ENCODE measurements around the gene ZBTB20. TPM values are rescaled to one million over a fixed set of nuclear protein-coding genes. Genes with fewer than 3 reads are reported as not detected.

The ZBTB20 gene
- total RNA-seq, 6 donors from 2014 or later = 40.0 to 150 (median 65.8) TPM

DNA sequence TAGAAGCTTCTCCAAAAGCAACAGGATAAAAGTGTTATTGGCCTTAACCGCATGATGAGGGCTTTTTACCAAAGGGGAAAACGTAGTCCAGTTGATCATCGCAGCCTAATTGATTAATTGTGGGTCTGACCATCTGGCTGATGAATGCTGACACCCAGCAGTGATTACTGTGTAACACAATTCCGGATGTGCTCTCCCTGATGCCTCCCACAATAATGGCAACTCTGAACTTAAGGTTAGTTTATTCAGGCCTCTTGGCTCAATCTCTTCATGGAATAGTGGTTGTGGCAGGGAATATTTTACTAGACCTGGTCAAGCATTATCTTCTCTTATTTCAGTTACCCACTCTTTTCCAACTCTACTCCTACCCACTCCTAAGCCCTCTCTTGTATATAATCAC lies 520.3 kb downstream of the ZBTB20 start:
- no peak overlapping the region for H3K4me3 ChIP-seq
- WGBS, 2 donors = 84 to 90% methylated on average over 4 of the region's 4 CpGs
- ATAC-seq (ENCODE audit: low FRiP score in 2 of 2) (no peak), DNase-seq (no peak)
- H3K4me1 ChIP-seq = peaks cover 14 to 25% (median 19%) of the 10 kb centered on the region in 4 donors
- H3K27me3 ChIP-seq = no peaks in the 10 kb centered on the region
- TF ChIP-seq, protein P1, sequence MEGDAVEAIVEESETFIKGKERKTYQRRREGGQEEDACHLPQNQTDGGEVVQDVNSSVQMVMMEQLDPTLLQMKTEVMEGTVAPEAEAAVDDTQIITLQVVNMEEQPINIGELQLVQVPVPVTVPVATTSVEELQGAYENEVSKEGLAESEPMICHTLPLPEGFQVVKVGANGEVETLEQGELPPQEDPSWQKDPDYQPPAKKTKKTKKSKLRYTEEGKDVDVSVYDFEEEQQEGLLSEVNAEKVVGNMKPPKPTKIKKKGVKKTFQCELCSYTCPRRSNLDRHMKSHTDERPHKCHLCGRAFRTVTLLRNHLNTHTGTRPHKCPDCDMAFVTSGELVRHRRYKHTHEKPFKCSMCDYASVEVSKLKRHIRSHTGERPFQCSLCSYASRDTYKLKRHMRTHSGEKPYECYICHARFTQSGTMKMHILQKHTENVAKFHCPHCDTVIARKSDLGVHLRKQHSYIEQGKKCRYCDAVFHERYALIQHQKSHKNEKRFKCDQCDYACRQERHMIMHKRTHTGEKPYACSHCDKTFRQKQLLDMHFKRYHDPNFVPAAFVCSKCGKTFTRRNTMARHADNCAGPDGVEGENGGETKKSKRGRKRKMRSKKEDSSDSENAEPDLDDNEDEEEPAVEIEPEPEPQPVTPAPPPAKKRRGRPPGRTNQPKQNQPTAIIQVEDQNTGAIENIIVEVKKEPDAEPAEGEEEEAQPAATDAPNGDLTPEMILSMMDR (IDR thresholded peaks at IDR 0.05) = no peak
- no peak for TF ChIP-seq POLR2AphosphoS5 (IDR thresholded peaks at IDR 0.05)
- TF ChIP-seq EP300 (IDR thresholded peaks at IDR 0.05) = no peak
- TF ChIP-seq POLR2A (IDR thresholded peaks at IDR 0.05) = no peak
- no peaks in the 10 kb centered on the region for H3K36me3 ChIP-seq
- H3K27ac ChIP-seq = peak overlapping the region in 3 of 4 donors; percentile 4 to 90 (median 5)
- H3K9me3 ChIP-seq = no peaks in the 10 kb centered on the region

DNA sequence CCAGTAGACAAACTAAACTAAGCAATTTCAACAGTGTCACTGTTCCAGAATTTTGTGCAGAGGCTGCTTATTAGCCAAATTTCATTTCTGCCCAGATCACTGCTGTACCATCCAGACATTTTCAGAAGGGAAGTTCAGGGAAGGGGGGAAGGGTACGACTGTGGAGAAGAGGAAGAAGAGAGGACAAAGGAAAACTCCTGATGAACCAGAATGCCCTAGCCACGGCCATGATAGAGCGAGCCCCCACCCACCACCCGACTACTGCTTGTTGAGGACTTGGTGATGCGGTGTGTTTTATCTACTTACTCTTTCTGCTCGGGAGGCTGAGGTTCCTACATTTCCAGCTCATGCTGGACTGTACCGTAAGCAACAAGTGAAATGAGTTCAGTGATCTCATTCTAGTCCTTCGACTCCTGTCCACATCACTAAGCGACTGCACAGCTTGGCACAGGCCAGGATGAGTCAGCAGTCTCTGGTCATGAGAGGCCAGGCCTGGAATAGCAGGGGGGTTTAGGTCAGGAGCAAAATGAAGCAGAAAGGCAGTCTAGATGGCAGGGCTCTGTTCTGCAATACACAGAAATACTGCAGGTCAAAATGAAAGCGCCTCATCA lies 522.4 kb downstream of the ZBTB20 start:
- TF ChIP-seq EP300 (IDR thresholded peaks at IDR 0.05) (peak in 1 of 4 donors; percentile 76), POLR2AphosphoS5 (IDR thresholded peaks at IDR 0.05) (peak; percentile 66 to 84), POLR2A (IDR thresholded peaks at IDR 0.05) (peak in 2 of 4 donors; percentile 39 to 57)
- TF ChIP-seq, protein P1 (IDR thresholded peaks at IDR 0.05) = peak in 1 of 6 experiments; percentile 8
- Histone ChIP-seq H3K9me3 (no peaks in the 10 kb centered on the region), H3K27ac (peak overlapping the region; percentile 84 to 90 (median 86)), H3K27me3 (no peaks in the 10 kb centered on the region), H3K4me1 (peaks cover 14 to 25% (median 19%) of the 10 kb centered on the region in 4 donors), H3K4me3 (peak overlapping the region in 3 of 4 donors; percentile 13 to 40 (median 31)), H3K36me3 (no peaks in the 10 kb centered on the region)
- ATAC-seq (ENCODE audit: low FRiP score in 2 of 2) (peak; percentile 93), DNase-seq (peak in 1 of 2 donors; percentile 87)
- WGBS, 2 donors = 33 to 50% methylated on average over 8 to 10 of the region's 10 CpGs

DNA sequence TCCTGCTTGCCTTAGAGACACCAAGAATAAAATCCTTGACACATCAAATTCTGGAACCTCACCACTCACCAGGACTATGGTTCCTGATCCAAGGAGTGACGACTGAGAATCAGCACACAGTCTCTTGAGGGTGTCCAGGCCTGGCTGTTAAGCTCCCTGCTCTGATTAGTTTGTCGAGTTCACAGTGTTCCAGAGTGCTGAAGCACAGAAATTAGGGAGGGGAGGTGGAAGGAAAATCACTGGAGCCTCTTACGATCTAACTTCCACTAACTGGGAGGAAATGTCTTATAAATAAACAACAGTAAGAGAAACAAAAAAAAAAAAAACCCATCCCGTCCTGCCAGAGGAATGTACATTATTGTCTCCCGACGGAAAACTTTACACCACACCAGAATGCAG lies 523.0 kb downstream of the ZBTB20 start:
- no peaks in the 10 kb centered on the region for H3K9me3 ChIP-seq
- H3K27me3 ChIP-seq = no peaks in the 10 kb centered on the region
- WGBS, 2 donors = 29 to 53% methylated on average over 6 of the region's 6 CpGs
- peak overlapping the region in 3 of 4 donors; percentile 13 to 40 (median 31) for H3K4me3 ChIP-seq
- DNase-seq (peak in 1 of 2 donors; percentile 31), ATAC-seq (ENCODE audit: low FRiP score in 2 of 2) (peak; percentile 75 to 86)
- no peaks in the 10 kb centered on the region for H3K36me3 ChIP-seq
- TF ChIP-seq, protein P1 (IDR thresholded peaks at IDR 0.05) = no peak
- TF ChIP-seq POLR2AphosphoS5 (IDR thresholded peaks at IDR 0.05) (peak; percentile 28 to 55), EP300 (IDR thresholded peaks at IDR 0.05) (no peak)
- peak overlapping the region; percentile 84 to 90 (median 86) for H3K27ac ChIP-seq
- H3K4me1 ChIP-seq = peaks cover 14 to 25% (median 19%) of the 10 kb centered on the region in 4 donors

DNA sequence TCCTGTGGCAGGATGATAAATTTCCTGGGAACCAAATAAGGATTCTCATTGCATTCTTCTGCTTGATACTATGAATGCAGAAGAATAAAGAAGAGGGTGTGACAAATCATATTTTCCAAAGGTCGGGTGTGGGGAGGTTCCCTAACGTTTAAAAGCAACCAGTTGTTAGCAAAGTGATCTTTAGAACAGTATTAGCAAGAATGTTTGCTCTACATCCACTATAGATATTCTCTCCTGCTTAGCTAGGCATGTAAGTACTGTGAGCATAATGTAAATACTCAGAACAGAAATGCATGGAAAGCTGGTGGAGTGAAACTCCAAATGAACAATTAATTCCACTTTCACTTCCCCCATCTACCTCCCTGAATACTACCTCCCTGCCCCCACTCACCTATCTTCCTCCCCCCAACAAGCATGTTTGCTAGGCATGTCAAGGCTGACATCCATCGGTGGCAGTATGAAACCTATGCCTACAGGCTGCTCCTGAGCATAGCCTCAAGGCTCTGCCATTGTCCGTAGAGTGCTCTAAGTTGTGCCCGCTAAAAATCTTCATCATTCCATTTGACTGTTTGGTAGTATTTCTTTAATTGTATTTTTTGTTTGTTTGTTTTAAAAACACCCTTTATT lies 523.6 kb downstream of the ZBTB20 start:
- Histone ChIP-seq H3K36me3 (no peaks in the 10 kb centered on the region), H3K27me3 (no peaks in the 10 kb centered on the region), H3K27ac (peak overlapping the region; percentile 84 to 90 (median 86)), H3K4me3 (peak overlapping the region in 3 of 4 donors; percentile 13 to 40 (median 31)), H3K4me1 (peaks cover 14 to 25% (median 19%) of the 10 kb centered on the region in 4 donors), H3K9me3 (no peaks in the 10 kb centered on the region)
- ATAC-seq (ENCODE audit: low FRiP score in 2 of 2) = peak in 1 of 2 donors; percentile 2
- no peak for DNase-seq
- TF ChIP-seq, protein P1 (IDR thresholded peaks at IDR 0.05) = no peak
- TF ChIP-seq POLR2AphosphoS5 (IDR thresholded peaks at IDR 0.05) (no peak), POLR2A (IDR thresholded peaks at IDR 0.05) (no peak), EP300 (IDR thresholded peaks at IDR 0.05) (no peak)
- WGBS, 2 donors = 44 to 45% methylated on average over 5 of the region's 5 CpGs
